GM08714 (cell line): ENCODE data around the gene CTSL.
A peak's percentile ranks its signal among the peaks of the same experiment; 100 is the strongest.

Source experiments
- H3K4me3 ChIP-seq: fragments of 200-500 bp; sonication (Bioruptor generic); 2 replicates; pipeline ENCODE4 v1.5.1; 2014; ENCODE audit warnings: mild to moderate bottlenecking, low read length, inconsistent platforms
- ZNF274 ChIP-seq: IDR thresholded peaks from 2 replicates; pipeline ENCODE4 v1.6.1; 2012; ENCODE audit warnings: mild to moderate bottlenecking, low read depth, low read length

CTSL gene

GRCh38 chr9:87725900-87726709 is at the start of gene CTSL:
CTSL (plus strand) TSS chr9:87726119; CDS start chr9:87727604, 1,485 bp downstream.
- no peak for TF ChIP-seq ZNF274
- H3K4me3 ChIP-seq = peak within 1 kb of the TSS; percentile 23; the same call in 1 of the 2 replicates

DNA sequence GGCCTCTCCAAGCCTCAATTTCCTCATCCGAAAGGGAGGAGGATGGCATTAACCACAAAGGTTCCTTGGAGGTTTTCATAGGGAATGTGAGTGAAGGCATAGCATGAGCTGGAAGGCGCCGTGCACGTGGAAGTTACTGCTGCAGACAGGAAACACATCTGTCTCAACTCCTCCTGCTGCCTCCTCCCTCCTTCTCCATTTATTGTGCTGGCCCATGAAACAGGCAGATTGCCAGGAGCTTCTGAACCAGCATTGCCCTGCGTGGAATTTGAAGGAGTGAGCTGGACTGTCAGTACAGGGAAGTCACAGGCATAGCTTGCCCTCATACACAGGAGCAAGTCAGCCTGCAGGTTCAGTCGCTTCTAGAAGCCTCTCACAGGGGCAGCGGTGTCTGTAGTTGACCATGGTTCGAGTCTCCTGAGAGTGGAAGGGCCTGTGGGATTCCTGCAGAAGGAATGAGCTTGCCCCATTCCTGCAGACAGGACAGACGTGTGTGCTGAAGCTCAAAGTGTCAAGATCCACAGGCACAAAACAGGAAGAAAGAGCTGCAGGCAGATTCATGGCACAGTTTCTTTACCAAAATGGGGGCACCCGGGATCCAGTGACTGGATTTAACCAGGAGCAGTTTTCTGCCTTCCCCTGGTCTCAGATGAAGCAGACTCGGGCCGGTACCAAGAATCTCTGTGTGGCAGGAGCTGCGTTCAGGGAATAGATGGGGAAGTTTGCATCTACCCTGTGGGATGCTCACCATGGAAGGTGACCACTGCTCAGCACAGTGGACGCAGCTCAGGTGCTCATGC is 48.7 kb upstream of the CTSL start:
- no peak for TF ChIP-seq ZNF274
- no peak overlapping the region for H3K4me3 ChIP-seq

DNA sequence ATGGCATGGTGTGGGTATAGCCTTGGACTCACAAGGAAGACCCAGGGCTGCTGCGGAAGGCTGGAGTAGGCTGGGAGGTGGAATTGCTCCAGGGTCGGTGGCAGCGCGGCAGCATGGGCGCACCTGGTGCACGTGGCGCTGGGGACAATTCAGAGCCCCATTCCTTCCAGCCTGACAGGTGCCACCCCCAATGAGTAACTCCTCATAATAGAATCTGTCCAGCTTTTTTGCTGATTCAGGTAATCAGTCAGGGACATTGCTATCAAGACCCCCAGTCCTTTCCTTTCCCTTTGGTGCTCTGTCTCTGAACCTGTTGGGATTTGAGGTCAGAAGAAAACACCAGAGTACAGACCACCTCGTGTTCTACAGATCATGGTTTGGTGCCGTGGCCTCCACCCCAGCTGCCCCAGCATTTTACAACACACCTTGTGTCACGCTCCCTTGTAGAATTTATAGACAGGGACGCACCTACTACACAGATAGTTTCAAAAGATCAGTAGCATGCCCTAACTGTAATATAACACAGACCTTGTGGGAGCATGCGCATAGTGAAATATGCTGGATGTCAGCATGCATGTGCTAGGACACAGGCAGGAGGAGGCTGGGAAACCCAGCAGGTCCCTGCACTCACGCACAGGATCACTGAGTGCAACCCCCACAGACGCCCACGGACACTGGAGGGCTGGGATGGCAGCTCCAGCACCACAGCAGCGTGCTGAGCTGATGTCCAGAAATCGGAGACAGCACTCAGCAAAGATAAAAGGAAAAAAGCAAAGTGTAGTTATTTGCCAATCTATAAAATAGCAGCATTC is 47.9 kb upstream of the CTSL start:
- TF ChIP-seq ZNF274 = no peak
- no peak overlapping the region for H3K4me3 ChIP-seq

DNA sequence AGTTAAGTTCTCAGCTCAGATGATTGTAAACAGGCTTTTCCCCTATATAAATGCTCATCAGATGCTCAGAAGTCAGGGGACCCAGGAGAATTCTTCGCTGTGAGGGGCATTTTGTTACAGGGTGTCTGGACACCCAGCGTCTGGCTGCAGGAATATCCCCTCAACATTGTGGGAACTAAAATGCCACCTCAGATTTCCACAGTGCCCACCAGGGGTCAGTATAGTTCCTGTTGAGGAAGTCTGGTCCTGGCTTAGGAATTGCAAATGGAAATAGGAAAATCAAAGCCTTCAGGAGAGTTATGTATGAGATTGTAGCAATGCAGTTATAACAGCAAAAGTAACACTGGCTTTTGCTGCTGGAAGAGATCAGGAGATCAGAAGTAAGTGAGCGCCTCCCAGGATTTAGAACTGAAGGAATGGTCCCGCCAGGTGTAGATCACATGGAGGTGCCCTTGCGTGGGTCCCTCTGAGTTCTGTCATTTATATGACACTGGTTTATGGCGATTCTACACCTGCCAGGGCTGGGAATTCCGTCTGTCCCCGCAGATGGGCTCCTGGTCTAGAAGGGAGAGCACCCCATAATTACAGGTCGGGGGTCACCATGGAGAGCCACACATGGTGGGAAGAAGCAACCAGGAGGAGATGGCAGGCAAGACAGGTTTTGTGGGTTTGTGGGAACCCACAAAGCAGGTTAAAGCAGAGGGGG is 47.1 kb upstream of the CTSL start:
- H3K4me3 ChIP-seq = no peak overlapping the region
- no peak for TF ChIP-seq ZNF274

DNA sequence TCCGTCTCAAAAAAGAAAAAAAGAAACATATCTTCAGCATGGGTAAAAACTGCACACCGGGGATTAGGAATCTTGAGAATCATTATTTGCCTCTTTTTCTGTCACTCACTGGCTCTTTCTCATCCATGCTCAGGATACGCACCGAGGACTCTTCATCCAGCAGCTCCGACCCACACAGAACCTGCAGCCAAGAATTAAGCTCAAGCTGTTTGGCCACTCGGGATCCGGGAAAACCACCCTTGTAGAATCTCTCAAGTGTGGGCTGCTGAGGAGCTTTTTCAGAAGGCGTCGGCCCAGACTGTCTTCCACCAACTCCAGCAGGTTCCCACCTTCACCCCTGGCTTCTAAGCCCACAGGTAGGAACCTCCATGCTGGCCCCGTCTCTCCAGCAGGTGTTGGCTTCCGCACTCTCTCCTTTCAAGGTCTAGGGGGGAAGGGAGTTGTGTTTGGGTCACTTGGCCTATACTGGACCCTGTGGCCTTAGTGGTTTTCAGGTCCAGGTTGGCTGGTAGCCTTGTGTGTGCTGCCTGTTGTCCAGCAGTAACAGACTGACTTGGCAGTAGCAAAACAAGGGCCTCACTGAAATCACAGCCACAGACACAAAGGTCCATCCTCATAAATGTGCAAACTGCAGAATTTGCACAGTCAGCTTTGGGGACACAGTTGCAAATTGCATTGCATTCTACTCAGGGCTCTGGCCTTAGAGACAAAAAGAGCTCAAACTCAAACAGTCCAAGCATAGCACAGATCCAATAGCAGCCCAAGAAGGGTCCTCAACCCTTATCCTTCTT is 44.5 kb upstream of the CTSL start:
- TF ChIP-seq ZNF274 = no peak
- H3K4me3 ChIP-seq = no peak overlapping the region

- no peak overlapping the region for H3K4me3 ChIP-seq
- no peak for TF ChIP-seq ZNF274
Observed at GRCh38 chr9:87682085-87682484, 43.8 kb upstream of the CTSL start.

DNA sequence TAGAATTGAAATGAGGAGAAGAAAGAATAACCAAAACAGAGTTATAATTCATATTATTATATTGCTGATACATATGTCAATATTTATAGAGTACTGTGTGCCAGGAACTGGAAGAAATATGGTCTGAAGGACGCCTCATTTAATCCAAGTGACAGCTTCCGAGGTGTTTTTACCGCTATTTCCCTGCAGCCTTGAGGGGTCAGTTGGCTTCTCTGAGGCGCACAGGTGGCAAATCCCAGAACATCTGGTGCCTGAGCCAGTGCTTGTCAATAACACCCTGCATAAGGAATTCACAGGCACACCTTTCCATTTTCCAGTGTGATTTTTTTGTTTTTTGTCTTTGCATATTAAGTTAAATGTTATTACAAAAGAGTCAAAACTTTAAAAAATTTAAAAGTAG is 43.3 kb upstream of the CTSL start:
- no peak overlapping the region for H3K4me3 ChIP-seq
- no peak for TF ChIP-seq ZNF274

DNA sequence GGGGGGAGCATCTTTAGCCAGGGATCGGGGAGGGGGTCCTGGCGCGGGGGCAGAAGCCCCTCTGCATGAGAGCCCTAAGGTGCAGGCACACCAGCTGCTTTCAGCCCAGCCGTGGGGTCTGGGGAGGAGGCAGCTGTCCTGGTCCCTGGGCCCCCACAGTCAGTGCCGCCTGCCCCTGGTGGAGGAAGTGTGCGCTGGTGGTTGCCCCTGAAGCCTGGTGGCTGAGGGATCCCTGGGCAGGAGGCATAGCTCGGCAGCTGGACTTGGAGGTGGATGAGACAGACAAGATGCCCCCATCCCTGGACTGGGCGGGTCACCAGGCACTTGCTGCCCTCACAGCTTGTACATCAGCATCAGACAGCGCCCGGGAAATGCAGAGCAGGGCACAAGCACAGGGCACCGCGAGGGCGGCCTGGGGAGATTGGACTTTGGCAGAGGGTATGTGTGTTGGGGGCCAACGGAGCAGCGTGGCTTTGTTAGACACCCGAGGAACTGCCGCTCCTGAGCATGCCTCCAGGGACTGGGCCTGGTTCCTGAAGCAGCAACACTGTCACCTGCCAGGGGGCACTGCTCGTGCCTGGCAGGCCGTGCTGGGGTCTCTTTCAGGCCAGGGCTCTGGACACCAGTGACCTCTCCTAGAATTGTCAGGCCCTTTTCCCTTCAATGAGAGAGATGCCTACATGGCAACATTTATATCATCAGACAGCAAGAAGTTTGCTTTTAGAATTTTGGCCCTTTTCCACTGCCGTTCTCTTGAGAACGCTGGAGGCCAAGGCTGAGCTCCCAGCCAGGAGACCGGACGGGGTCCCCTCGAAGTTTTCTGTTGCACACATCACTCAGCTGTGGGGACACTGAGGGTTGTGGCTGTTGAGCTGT is 41.9 kb upstream of the CTSL start:
- no peak for TF ChIP-seq ZNF274
- no peak overlapping the region for H3K4me3 ChIP-seq

GRCh38 chr9:87684627-87685219 is 41.2 kb upstream of the CTSL start:
- no peak overlapping the region for H3K4me3 ChIP-seq
- no peak for TF ChIP-seq ZNF274

DNA sequence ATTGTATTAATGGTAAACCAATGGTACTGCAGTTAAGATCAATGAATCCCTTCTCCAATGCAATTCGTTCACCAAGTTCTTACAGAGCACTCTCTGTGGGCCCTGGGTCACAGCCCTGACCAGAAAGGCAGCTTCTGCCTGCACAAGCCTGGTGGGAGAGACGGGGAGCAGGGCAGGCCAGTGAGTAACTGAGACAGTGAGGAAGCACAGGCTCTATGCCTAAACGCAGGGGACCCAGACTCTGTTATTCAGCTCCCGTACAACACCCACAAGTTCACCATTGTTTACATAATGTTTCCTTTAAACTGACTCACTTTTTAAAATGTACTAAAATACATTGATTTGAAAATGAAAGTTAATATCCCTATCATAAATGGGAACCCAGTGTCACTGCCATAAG is 40.5 kb upstream of the CTSL start:
- no peak for TF ChIP-seq ZNF274
- H3K4me3 ChIP-seq = no peak overlapping the region

DNA sequence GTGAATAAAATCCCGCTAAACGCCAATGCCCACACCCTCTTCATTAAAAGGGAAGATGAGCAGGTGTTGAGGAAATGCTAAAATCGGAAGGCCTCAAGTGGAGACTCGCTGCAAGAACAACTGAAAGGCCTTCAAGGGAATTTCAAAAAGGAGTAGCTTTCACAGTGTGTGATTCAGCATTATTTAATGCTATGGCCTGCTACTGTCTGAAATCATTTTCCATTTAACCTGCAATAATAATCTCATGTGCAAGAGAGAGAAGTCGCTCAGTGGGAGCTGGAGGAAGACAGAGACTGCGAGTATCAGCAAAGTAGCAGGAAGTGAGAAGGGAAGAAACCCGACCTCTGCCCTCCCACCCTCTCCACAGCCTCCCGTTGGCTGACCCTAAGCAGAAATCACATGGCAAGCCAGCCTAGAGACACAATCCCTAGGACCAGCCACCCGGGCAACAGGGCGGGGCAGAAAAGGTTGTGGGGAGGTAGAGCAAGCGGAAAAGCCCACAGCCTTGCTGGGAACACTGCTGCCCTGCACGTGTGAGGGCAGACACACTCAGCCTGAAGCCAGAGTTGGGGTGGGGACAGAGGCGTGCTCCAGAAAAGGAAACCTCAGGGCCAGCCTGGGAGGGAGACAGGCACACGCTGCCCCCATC is 39.9 kb upstream of the CTSL start:
- H3K4me3 ChIP-seq = no peak overlapping the region
- no peak for TF ChIP-seq ZNF274
